ENCODE results near the gene NCAM2.

- TF ChIP-seq CTCF (IDR thresholded peaks at IDR 0.05), result no peak
- TF ChIP-seq POLR2AphosphoS5 (IDR thresholded peaks at IDR 0.05), result no peak
- no peak for TF ChIP-seq POLR2A (IDR thresholded peaks at IDR 0.05)
Measured at GRCh38 chr21:21057349-21058062, 59.3 kb downstream of the NCAM2 start.
